T-helper 2 cell (primary cell): ENCODE data around the gene TNNC1.

ENCODE experiments used
- DNase-seq, 5 experiments: peaks; one replicate each; pipeline versions ENCODE4 v3.0.0 to v3.0.0-alpha.2; 2012 to 2022

Gene TNNC1

GRCh38 chr3:52456800-52457183, 3.0 kb upstream of the TNNC1 start:
- peak in 1 of 5 experiments; percentile 41 for DNase-seq

GRCh38 chr3:52456169-52456799, 2.4 kb upstream of the TNNC1 start:
- no peak for DNase-seq

DNA sequence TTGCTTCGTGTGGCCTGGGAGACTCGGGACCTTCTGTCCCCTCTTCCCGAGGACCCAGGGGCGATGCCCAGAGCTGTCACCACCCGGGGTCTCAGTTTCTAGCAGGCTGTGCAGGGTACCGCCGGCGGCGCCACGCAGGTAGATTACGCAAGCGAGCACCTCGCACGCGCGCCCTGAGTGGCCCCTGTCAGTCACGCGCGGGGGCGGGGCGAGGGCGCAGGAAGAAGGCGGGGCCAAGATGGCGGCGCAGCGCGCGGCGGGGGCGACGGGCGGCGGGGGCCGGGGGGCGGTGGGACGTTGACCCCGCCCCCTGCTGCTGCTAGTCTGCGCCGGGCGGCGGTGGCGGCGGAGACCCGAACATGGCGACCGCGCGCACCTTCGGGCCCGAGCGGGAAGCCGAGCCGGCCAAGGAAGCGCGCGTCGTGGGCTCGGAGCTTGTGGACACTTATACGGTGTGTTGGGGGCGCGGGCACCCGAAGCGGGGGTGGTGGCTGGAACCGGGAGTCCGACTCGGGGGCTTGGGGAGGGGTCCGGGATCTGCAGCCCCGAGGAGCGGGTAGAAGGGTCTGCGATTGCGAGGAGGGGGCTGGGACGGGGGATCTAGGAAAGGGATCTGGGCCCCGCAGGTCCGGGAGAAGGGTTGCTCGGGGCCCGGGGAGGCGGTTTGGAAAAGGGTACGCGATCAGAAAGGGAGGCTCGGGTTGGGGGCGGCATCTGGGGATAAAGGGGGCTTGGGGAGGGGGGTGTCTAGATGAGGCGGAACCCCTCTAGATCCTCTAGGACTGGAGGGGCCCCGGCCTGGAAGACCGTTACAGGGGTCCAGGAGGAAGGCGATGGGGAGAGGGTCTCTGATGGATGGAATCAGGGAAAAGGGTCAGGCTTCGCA, 1.7 kb upstream of the TNNC1 start, which contains the start of gene NISCH:
NISCH (plus strand) TSS at position 322 of the 886 bp plus-strand sequence; CDS start at position 360, 38 bp downstream.
- DNase-seq, result peak; percentile 91 to 97 (median 95)

DNA sequence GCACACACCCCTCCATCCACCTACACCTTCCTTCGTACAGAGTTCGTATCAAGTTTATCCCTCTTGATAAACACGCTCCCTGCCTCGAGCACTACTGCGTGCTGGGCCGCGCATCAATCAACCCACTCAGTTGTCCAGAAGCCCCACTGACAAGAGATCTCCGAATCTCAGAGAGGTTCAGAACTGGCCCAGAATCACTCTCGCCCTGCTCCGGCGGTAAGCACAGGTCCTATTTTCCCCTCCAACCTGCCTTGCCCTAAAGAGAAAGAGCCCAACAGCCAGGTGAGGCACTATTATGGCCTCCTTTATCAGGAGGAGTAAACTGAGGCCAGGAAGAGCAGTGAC, 1.1 kb upstream of the TNNC1 start:
- DNase-seq, result no peak

DNA sequence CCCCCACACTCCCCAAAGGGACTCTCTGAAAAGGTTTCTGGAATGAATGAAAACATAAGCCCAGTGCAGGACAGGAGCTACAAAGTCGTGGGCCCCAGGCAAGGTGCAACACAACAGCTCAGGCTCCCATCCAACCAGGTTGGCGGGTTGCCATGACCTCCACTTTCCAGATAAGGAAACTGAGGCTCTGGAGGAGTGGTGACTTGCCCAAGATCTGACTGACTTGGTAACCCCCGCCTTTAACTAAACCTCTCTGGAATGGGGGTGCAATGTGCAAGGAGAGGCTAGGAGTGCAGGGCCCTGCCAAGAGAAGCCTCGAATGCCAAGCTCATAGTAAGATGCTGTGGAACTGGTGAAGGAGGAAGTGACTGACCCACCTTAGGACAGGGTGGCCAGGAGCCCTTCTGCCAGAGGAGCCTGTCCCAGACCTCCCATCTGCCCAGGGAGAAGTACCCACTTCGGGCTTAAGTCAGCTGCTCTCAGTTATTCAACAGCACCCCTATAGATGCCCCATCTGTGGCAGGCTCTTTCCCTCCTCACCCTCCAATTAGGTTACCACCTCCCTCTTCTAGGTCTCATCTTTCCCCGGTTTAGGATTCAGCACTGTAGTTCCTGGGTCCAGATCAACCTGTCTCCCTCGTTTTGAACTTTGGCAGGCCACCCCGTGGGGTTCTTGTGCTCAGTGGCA, 553 bp upstream of the TNNC1 start:
- no peak for DNase-seq

GRCh38 chr3:52452570-52453221, 1.1 kb downstream of the TNNC1 start:
- DNase-seq, result no peak

DNA sequence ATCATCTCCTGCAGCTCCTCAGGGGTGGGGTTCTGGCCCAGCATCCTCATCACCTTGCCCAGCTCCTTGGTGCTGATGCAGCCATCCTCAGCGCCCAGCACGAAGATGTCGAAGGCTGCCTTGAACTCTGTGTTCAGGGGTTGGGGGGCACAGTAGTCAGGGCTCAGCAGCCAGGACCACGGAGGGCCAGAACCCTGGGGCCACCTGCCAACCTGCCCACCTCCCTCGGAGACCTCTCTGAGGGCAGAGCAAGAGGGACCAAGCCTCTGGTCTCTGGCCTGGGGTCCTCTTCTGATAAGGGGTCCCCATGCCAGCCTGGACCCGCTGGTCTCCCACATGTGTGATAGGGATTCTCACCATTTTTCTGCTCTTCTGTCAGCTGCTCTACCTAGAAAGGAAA, 1.7 kb downstream of the TNNC1 start:
- DNase-seq, result no peak

DNA sequence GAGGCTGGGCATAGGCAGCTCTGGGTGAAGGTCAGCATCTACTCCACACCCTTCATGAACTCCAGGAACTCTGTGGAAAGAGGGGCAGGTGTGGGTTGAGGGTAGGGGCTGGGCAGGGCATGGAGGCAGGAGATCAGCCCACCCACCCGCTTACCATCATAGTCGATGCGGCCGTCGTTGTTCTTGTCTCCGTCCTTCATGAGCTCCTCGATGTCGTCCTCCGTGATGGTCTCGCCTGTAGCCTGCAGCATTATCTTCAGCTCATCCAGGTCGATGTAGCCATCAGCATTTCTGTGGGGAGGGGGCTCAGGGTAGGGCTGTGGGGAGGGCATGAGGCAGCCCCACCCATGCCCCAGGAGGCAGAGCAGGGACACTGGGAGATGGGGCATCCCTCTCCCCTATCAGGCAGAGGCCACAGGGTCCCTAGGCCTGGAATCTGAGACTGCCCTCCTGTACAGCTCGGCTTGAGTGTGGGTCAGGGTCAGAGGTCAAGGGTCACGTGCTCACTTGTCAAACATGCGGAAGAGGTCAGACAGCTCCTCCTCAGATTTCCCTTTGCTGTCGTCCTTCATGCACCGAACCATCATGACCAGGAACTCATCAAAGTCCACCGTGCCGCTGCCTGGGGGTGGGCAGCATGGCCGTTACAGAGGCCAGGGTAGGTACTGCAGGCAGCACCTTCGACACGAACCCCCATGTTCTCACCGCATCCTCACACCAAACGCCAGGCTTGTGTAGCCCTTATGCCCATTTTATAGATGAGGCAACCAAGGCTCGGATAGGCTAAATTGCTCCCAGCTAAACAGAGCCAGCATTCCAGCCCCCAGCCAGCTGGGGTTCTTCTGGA, 2.4 kb downstream of the TNNC1 start:
- no peak for DNase-seq

DNA sequence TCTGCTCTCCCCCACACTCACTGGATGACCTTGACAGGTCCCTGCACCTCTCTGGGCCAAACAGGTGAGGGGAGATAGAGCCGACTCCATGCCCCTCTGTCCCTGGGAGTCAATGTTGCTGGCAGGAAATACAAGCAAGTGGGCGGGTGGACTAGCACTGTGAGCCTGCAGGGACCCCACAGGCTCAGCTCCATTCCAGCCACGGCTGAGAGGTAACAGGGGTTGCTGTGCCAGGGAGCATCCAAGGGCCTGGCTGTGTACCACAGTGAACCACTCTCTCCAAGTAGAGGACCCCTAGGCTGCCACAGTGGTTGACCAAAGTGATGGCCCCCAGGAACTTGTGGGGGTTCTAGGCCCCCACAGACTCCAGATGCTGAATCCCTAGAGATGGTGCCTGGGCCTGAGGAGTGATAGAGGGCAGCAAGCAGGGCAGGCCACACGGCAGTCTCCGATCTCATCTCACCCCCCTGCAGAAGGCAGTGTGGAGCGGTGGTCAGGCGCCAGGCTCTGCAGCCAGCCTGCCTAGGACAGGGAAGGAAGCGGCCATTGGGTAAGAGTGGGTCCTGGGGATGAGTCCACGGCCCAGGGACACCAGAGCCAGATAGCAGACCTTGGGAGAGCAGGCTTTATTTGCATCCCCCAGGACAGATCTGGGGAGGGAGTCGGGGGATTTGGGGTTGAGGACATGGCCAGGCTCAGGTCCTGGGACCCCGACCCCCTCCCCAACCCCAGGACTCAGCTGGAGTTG, 3.2 kb downstream of the TNNC1 start:
- DNase-seq, result no peak

DNA sequence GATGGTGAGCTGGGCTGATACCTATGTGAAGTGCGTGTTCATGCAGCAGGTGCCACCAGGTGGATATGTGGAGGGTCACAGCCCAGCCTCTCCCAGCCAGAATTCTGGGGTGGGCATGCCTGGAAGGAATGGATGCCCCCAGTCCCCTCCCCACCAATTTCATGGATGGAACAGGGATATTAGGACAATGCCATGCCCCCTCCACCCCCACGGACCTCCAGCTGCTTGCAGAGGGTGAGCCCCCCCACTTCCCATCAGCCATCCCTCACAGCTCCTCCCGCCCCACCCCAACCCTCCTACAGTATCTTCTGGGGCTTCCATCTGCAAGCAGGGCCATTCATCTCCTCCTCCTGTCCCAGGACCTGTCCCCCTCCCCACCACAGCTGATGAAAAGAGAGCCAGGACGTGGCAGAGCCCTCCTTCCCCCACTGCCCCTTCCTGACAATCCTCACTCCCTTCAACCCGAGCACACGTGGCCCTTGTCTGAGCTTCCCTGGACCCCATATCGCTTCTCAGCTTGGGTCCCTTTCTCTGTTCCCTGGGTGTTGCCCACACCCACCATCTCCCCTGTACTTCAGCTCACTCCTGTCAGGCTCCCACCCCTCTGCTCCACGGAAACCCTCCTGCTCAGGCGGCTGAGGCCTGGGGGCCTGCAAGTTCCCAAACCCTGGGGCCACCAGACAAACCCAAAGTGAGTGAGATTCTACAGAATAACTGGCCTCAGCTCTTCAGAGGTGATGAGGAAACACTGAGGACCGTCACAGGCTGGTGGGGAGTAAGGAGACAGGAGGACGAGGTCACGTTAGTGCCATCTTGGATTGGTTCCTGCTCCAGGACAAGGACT, 6.1 kb downstream of the TNNC1 start:
- no peak for DNase-seq

DNA sequence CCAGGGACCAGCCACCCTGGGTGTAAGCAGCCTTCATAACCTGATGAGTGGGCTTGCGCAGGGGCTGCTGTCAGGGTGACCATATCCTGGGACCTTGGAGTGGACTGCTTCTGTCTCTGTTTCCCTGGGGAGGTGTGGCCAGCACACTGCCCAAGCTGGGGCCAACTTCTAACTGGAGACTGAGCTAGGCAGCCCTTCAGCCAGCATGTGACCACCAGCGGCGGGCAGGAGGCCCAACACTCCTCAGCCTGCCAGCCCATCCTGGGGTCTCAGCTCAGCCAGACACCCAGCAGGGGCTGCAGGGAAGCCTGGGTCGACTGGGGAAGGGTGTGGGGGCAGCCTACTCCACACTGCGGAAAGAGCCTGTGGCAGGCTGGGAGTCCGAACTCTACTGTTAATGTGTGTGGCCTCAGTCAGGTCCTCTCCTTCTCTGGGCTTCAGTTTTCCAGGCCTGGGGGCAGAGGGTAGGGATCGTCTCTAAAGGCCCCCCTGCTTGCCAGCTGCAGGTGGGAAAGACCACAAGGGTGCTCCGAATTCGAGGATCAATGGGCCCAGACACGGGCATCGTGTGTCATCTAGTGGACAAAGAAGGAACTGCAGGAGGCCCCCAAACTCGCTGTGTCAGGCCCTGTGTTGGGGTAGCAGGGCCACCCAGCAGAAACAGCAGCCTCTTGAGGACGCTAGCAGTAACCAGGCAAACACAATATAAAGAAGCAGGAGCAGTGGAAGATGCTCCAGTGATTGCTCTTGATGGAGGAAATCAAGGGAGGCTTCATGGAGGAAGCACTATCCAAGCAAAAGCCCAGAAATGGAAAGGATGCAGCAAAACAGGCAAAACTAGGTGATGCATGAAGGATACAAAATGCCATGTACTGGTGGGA, 7.0 kb downstream of the TNNC1 start:
- peak; percentile 39 to 73 (median 61) for DNase-seq

- DNase-seq, result no peak
Observed at GRCh38 chr3:52446042-52446441, 7.8 kb downstream of the TNNC1 start.

GRCh38 chr3:52444860-52445793, 8.7 kb downstream of the TNNC1 start, which contains the start of gene SEMA3G:
Gene SEMA3G (minus strand): TSS chr3:52445103. CDS start chr3:52445027, 76 bp downstream.
- peak; percentile 38 to 86 (median 71) for DNase-seq

- DNase-seq, result no peak
Observed at GRCh38 chr3:52443791-52444687, 9.8 kb downstream of the TNNC1 start.

- DNase-seq, result no peak
Observed at GRCh38 chr3:52443268-52443610, 10.6 kb downstream of the TNNC1 start.

DNA sequence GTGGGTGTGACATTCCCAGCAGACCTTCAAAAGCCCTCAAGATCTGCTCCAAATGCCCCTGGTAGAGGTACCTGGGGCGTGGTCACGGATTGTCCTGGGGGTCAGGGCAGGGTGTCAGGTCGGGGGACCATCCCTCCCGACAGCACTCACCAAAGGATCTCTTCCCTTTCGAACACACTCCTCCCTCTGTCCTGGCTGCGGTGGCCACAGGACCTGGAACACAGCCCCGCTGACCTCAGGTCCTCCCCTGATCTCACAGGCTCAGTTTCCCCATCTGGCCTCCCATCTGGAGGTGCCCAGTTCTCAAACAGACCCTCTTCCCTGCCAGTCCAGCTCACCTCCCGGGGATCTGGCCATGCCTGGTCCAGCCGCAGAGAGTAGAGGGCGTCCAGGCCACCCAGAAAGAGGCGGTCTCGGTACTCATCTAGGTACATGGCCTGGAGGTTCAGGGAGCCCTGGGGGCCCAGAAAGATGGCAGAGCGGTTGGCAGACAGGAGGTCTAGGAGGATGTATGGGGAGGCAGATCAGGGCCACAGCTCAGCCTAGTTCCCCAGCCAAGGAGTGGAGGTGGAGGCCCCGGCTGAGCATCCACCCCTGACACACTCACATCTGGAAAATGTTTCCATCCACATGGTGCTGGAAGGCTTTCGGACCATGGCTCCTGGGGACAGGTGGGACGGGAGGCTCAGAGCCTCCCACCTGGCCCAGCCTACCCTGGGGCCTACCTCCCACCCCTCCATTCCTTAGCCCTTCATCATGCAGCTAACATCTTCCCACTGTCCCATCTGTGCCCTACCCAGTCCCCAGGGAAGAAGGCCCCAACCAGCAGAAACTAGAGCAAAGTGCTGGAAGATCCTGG, 11.2 kb downstream of the TNNC1 start:
- no peak for DNase-seq
